Muscle of leg (tissue), 11 donors: ENCODE results near the gene RANBP17. TPM values are rescaled to one million over a fixed set of nuclear protein-coding genes. Genes with fewer than 3 reads are reported as not detected.

ENCODE experiments used
- DNase-seq: peaks from one replicate; pipeline ENCODE4 v3.0.0; 2013
- H3K27ac ChIP-seq: one replicate; pipeline ENCODE4 v1.5.1; 2013; ENCODE audit warnings: mild to moderate bottlenecking, low read length, control low read depth
- H3K27me3 ChIP-seq: one replicate; pipeline ENCODE4 v1.6.1; 2013; ENCODE audit warnings: low read length; ENCODE audit not compliant: control insufficient read depth, insufficient read depth
- H3K36me3 ChIP-seq: one replicate; pipeline ENCODE4 v1.6.1; 2013; ENCODE audit warnings: low read length; ENCODE audit not compliant: control insufficient read depth, insufficient read depth
- H3K4me1 ChIP-seq: one replicate; pipeline ENCODE4 v1.6.1; 2013; ENCODE audit warnings: low read length; ENCODE audit not compliant: control insufficient read depth, insufficient read depth
- H3K4me3 ChIP-seq: one replicate; pipeline ENCODE4 v1.5.1; 2013; ENCODE audit warnings: low read length, control low read depth
- H3K9me3 ChIP-seq: replicated peaks from 2 replicates; pipeline ENCODE4 v1.6.1; 2013; ENCODE audit warnings: low read depth, low read length; ENCODE audit not compliant: control insufficient read depth
- WGBS: methylation state at CpG from one replicate; pipeline ENCODE4 v1.1.5; 2013; ENCODE audit warnings: missing lambda C conversion rate; ENCODE audit not compliant: insufficient coverage; 5-methylcytosine and 5-hydroxymethylcytosine counted together
- polyA plus RNA-seq, 8 donors: library from polyadenylated mRNA; unstranded; fragments of 120-200 nt; gene quantifications; one replicate each; pipeline versions ENCODE4 v1.2.1 to v1.2.3, GENCODE V29; 2013; ENCODE audit warnings: inconsistent platforms in 1 of 8, low replicate concordance in 1 of 8; ENCODE audit not compliant: insufficient read length in 8 of 8, insufficient read depth in 1 of 8
- total RNA-seq: library from RNA; stranded (reverse); fragments of 120-200 nt; gene quantifications from one replicate; pipeline ENCODE4 v1.2.4, GENCODE V29; 2013

The RANBP17 gene
- total and polyA plus RNA-seq, 9 donors, result 5.4 to 21.3 (median 8.4) TPM

- Histone ChIP-seq H3K9me3 (no peaks in the 10 kb centered on the region), H3K27ac (no peak overlapping the region), H3K27me3 (no peaks in the 10 kb centered on the region), H3K4me3 (no peak overlapping the region), H3K4me1 (no peaks in the 10 kb centered on the region), H3K36me3 (no peaks in the 10 kb centered on the region)
- WGBS, result no CpG with 5 or more reads among the region's 2 CpGs
- DNase-seq, result no peak
These were observed 407.9 kb downstream of the RANBP17 start for GRCh38 chr5:171269717-171270116.

DNA sequence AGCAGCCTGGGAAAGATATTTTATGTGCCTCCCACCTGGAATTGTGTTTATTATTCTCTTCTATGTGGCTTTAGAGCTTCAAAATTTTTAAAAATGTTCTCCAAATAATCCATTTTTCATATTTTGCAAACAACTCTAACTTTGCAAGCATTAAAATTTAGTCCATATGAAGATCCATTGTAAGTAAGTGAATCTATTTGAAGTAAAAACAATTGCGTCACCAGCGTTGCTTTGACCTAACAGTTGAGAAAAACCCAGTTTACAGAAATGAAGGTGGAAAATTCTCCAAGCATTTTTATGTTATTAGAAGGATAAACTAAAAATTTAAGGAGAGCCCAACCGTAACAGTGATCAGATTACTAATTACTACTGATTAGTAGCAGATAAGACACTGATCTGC is 408.3 kb downstream of the RANBP17 start:
- Histone ChIP-seq H3K27me3 (no peaks in the 10 kb centered on the region), H3K4me3 (no peak overlapping the region), H3K9me3 (no peaks in the 10 kb centered on the region), H3K36me3 (no peaks in the 10 kb centered on the region), H3K4me1 (no peaks in the 10 kb centered on the region), H3K27ac (no peak overlapping the region)
- DNase-seq, result no peak
- WGBS, result no CpG with 5 or more reads among the region's 3 CpGs

DNA sequence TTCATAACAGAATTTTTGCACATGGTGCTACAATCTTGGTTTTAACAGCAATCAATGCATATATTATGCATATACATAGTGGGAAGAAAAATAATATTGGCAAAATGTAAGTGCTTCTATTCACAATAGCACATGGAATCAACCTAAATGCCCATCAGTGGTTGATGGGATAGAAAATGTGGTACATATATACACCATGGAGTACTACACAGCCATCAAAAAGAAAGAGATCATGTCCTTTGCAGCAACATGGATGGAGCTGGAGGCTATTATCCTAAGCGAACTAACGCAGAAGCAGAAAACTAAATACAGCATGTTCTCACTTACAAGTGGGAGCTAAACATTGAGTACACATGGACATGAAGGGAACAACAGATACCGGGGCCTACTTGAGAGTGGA is 410.0 kb downstream of the RANBP17 start:
- Histone ChIP-seq H3K36me3 (no peaks in the 10 kb centered on the region), H3K4me3 (no peak overlapping the region), H3K27ac (no peak overlapping the region), H3K4me1 (no peaks in the 10 kb centered on the region), H3K27me3 (no peaks in the 10 kb centered on the region), H3K9me3 (no peaks in the 10 kb centered on the region)
- WGBS, result 67% methylated on average over 2 of the region's 3 CpGs
- DNase-seq, result no peak

GRCh38 chr5:171272996-171273970 is 411.5 kb downstream of the RANBP17 start:
- Histone ChIP-seq H3K36me3 (no peaks in the 10 kb centered on the region), H3K9me3 (no peaks in the 10 kb centered on the region), H3K27ac (no peak overlapping the region), H3K4me3 (no peak overlapping the region), H3K27me3 (no peaks in the 10 kb centered on the region), H3K4me1 (no peaks in the 10 kb centered on the region)
- DNase-seq, result no peak
- whole genome bisulfite sequencing, result 80% methylated on average over 1 of the region's 2 CpGs

DNA sequence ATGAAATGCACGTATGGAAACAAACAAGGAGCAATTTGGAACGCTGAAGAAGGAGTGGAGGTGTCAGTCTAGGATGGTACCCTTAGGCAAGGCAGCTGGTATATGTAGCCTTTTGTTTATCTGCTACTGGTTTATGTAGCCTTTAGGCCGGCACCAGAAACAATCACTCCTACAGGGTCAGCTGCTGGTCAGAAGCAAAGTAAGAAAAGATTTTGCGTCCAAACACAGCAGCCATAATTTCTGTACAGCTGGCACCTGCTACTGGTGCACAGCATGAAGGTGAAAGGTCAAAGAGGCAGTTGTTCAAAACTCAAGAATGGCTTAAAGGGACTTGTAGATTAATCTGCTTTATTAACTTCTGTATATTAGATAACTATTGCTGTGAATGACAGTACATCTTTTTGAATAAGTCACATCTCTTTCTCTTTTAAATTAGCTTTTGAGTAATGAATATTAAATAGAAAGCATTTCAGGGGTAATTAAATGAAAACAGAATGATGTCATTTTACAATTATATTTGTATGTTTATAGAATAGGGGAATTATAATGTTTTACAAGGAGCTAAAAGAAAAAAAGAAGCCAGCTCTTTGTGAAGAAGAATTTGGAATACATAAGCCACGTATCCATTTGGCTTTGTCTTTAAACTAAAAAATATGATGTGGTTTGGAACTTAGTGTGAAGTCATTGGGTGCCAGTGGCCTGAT is 414.2 kb downstream of the RANBP17 start:
- Histone ChIP-seq H3K9me3 (no peaks in the 10 kb centered on the region), H3K27me3 (no peaks in the 10 kb centered on the region), H3K4me3 (no peak overlapping the region), H3K4me1 (no peaks in the 10 kb centered on the region), H3K27ac (no peak overlapping the region), H3K36me3 (no peaks in the 10 kb centered on the region)
- peak; percentile 12 for DNase-seq
- WGBS, result no CpG with 5 or more reads among the region's 5 CpGs

GRCh38 chr5:171283753-171284152 is 421.9 kb downstream of the RANBP17 start:
- H3K4me3 ChIP-seq, result no peak overlapping the region
- H3K27ac ChIP-seq, result no peak overlapping the region
- no CpG with 5 or more reads among the region's 7 CpGs for WGBS
- no peak for DNase-seq
- H3K27me3 ChIP-seq, result no peaks in the 10 kb centered on the region
- no peaks in the 10 kb centered on the region for H3K36me3 ChIP-seq
- no peaks in the 10 kb centered on the region for H3K4me1 ChIP-seq
- H3K9me3 ChIP-seq, result no peaks in the 10 kb centered on the region

- DNase-seq, result no peak
- no peak overlapping the region for H3K27ac ChIP-seq
- no CpG with 5 or more reads among the region's 2 CpGs for WGBS
- H3K27me3 ChIP-seq, result no peaks in the 10 kb centered on the region
- no peaks in the 10 kb centered on the region for H3K36me3 ChIP-seq
- no peaks in the 10 kb centered on the region for H3K4me1 ChIP-seq
- no peaks in the 10 kb centered on the region for H3K9me3 ChIP-seq
- no peak overlapping the region for H3K4me3 ChIP-seq
These were observed 423.6 kb downstream of the RANBP17 start for GRCh38 chr5:171285465-171285864.

DNA sequence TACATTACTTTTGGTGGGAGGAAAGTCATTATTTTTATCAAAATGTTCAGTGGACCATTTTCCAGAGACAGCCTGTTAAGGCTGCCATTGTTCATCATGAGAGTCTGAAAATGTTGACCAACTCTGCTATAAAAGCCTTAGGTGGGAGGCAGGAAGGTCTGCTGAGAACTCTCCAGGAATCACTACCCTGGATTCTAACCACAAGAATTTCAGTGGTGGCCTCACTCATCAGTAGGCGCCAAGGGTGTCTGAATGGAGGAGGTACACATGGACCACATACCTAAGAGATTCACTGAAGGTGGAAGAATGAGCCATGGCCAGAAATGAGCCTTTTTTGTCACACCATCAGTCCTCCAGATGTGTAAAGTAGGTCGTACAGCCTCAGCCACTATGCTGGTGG is 426.2 kb downstream of the RANBP17 start:
- H3K36me3 ChIP-seq, result no peaks in the 10 kb centered on the region
- 100% methylated on average over 1 of the region's 2 CpGs for WGBS
- H3K27me3 ChIP-seq, result no peaks in the 10 kb centered on the region
- no peak for DNase-seq
- H3K9me3 ChIP-seq, result no peaks in the 10 kb centered on the region
- no peak overlapping the region for H3K4me3 ChIP-seq
- H3K27ac ChIP-seq, result no peak overlapping the region
- H3K4me1 ChIP-seq, result no peaks in the 10 kb centered on the region

DNA sequence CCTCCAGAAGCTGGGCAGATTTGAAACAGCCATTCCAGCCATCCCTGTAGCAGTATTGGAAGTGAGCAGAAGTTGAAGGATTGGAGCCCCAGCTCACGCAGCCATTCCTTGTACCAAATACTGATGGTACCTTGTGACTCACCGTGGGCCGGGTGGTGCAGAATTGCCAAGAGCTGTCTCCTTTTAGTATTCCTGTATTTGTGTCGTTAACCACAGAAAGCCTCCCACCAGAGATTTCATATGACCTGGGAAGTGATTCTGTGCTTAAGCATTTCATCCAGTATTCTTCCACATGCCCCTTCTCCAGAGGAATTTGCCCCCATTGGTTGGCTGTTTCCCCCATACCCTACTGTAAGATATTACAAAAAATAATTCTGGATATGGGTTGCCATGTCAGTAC is 429.6 kb downstream of the RANBP17 start:
- no peak for DNase-seq
- Histone ChIP-seq H3K27me3 (no peaks in the 10 kb centered on the region), H3K4me1 (no peaks in the 10 kb centered on the region), H3K36me3 (no peaks in the 10 kb centered on the region), H3K4me3 (no peak overlapping the region), H3K9me3 (no peaks in the 10 kb centered on the region), H3K27ac (no peak overlapping the region)
- 80% methylated on average over 1 of the region's 4 CpGs for WGBS

GRCh38 chr5:171295299-171295698 is 433.5 kb downstream of the RANBP17 start:
- Histone ChIP-seq H3K27ac (no peak overlapping the region), H3K4me1 (no peaks in the 10 kb centered on the region), H3K27me3 (no peaks in the 10 kb centered on the region), H3K36me3 (peaks cover 4% of the 10 kb centered on the region), H3K9me3 (no peaks in the 10 kb centered on the region), H3K4me3 (no peak overlapping the region)
- no peak for DNase-seq
- no CpG with 5 or more reads among the region's 1 CpG for WGBS
